NCI-H2196 (cell line): ENCODE data around the gene ZNF469.

Source experiments
- DNase-seq: peaks from one replicate; lab custom pipeline; 2025; ENCODE audit not compliant: unreplicated experiment; lab: John Stamatoyannopoulos, UW

ZNF469 gene

GRCh38 chr16:88423448-88423850 lies 40.7 kb downstream of the ZNF469 start:
- no peak for DNase-seq

- no peak for DNase-seq
Measured at GRCh38 chr16:88424587-88425235, 42.0 kb downstream of the ZNF469 start.

GRCh38 chr16:88426018-88426417 lies 43.3 kb downstream of the ZNF469 start:
- DNase-seq: no peak

- DNase-seq: no peak
Measured at GRCh38 chr16:88427376-88427775, 44.6 kb downstream of the ZNF469 start.

GRCh38 chr16:88428156-88428555 lies 45.4 kb downstream of the ZNF469 start:
- DNase-seq: no peak

- DNase-seq: no peak
Measured at GRCh38 chr16:88428616-88429386, 46.0 kb downstream of the ZNF469 start.

- DNase-seq: no peak
Measured at GRCh38 chr16:88429387-88430184, 46.8 kb downstream of the ZNF469 start.

GRCh38 chr16:88430185-88430523 lies 47.4 kb downstream of the ZNF469 start:
- no peak for DNase-seq

- DNase-seq: no peak
Measured at GRCh38 chr16:88430524-88431446, 48.0 kb downstream of the ZNF469 start.

- no peak for DNase-seq
Measured at GRCh38 chr16:88431651-88432050, 48.9 kb downstream of the ZNF469 start.

GRCh38 chr16:88432174-88432573 lies 49.4 kb downstream of the ZNF469 start:
- no peak for DNase-seq
